Measurements from ENCODE around the gene BEND4.

BEND4 gene

GRCh38 chr4:42112846-42113245 is 39.6 kb downstream of the BEND4 start:
- no peak for DNase-seq (ENCODE audit: low read depth in 1 of 2, low spot score in 1 of 2)
- no peaks in the 10 kb centered on the region for H3K27me3 ChIP-seq (ENCODE audit: insufficient read depth, poor library complexity, severe bottlenecking)
- H3K27ac ChIP-seq (replicated peaks) = no peak overlapping the region
- no peak for TF ChIP-seq REST (IDR thresholded peaks at IDR 0.05; ENCODE audit: insufficient replicate concordance, low read depth)
- TF ChIP-seq POLR2AphosphoS5 (IDR thresholded peaks at IDR 0.05; ENCODE audit: low read depth) = no peak
- TF ChIP-seq GABPA (IDR thresholded peaks at IDR 0.05; ENCODE audit: low read depth) = no peak
- TF ChIP-seq SPI1 (IDR thresholded peaks at IDR 0.05; ENCODE audit: borderline replicate concordance, low read depth) = no peak
- no peak for TF ChIP-seq CTCF (IDR thresholded peaks at IDR 0.05; ENCODE audit: insufficient read depth, low read length)
- no peak overlapping the region for H3K4me3 ChIP-seq (replicated peaks; ENCODE audit: insufficient read depth, low read length)

DNA sequence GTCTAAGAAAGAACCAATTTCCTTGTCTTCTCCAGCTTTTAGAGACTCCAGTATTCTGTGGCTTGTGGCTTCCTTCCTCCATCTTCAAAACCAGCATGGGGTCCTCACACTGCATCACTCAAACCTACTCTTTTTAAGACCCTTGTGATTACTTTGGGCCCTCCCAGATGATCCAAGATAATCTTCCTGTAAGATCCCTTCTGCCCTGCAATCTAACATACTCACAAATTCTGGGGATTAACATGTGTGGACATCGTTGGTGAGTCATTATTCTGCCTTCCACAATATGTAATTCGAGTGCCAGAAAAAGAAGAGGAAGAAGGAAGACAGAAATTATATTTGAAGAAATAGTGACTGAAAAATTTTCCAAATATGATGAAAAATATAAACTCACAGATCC is 47.9 kb downstream of the BEND4 start:
- TF ChIP-seq GABPA (IDR thresholded peaks at IDR 0.05; ENCODE audit: low read depth) (no peak), REST (IDR thresholded peaks at IDR 0.05; ENCODE audit: insufficient replicate concordance, low read depth) (no peak), CTCF (IDR thresholded peaks at IDR 0.05; ENCODE audit: insufficient read depth, low read length) (no peak), SPI1 (IDR thresholded peaks at IDR 0.05; ENCODE audit: borderline replicate concordance, low read depth) (no peak), POLR2AphosphoS5 (IDR thresholded peaks at IDR 0.05; ENCODE audit: low read depth) (no peak)
- no peak for DNase-seq (ENCODE audit: low read depth in 1 of 2, low spot score in 1 of 2)
- Histone ChIP-seq H3K27me3 (ENCODE audit: insufficient read depth, poor library complexity, severe bottlenecking) (no peaks in the 10 kb centered on the region), H3K4me3 (replicated peaks; ENCODE audit: insufficient read depth, low read length) (no peak overlapping the region), H3K27ac (replicated peaks) (no peak overlapping the region)

GRCh38 chr4:42101446-42101975 is 50.9 kb downstream of the BEND4 start:
- no peak for DNase-seq (ENCODE audit: low read depth in 1 of 2, low spot score in 1 of 2)
- TF ChIP-seq POLR2AphosphoS5 (IDR thresholded peaks at IDR 0.05; ENCODE audit: low read depth) (no peak), REST (IDR thresholded peaks at IDR 0.05; ENCODE audit: insufficient replicate concordance, low read depth) (no peak), CTCF (IDR thresholded peaks at IDR 0.05; ENCODE audit: insufficient read depth, low read length) (no peak)
- no peak overlapping the region for H3K4me3 ChIP-seq (replicated peaks; ENCODE audit: insufficient read depth, low read length)

More at GRCh38 chr4:42101446-42101975, 50.9 kb downstream of the BEND4 start:
- no peaks in the 10 kb centered on the region for H3K27me3 ChIP-seq (ENCODE audit: insufficient read depth, poor library complexity, severe bottlenecking)
- H3K27ac ChIP-seq (replicated peaks) = no peak overlapping the region
